D721Med (cell line): ENCODE results near the gene STMP1.

Experiments used
- DNase-seq: peaks from one replicate; pipeline ENCODE4 v3.0.0; 2011; ENCODE audit warnings: low spot score; ENCODE audit not compliant: insufficient read length
- FAIRE-seq: peaks from 2 replicates; lab custom pipeline; 2011; peaks lifted over from hg19 to GRCh38; lab: Jason Lieb, UNC
- CTCF ChIP-seq: IDR thresholded peaks from 2 replicates; pipeline ENCODE4 v1.5.1; 2012; ENCODE audit warnings: mild to moderate bottlenecking, control low read depth; ENCODE audit not compliant: insufficient read depth; ENCODE audit errors: missing control alignments

The STMP1 gene

DNA sequence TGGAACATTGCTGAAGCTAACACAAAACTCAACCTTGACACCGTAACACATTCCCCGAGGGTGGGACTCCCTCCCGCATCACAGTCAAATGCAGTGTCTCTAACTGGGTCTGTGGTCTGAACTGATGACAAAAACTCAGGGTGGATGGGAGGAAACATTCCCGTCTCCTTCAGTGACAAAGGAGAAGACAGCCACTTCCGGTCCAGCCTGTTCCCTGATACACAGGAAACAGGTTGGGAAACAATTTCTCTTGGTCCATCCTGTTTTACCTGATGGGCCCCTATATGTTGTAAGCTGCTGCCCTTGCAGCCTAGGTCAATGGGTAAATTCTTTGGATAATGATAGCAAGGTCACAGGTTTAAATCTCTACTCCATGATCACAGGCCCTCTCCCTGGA is 45.3 kb downstream of the STMP1 start:
- no peak for FAIRE-seq
- no peak for TF ChIP-seq CTCF
- no peak for DNase-seq

GRCh38 chr7:135708041-135708440 is 45.7 kb downstream of the STMP1 start:
- TF ChIP-seq CTCF, result no peak
- DNase-seq, result no peak
- FAIRE-seq, result no peak

DNA sequence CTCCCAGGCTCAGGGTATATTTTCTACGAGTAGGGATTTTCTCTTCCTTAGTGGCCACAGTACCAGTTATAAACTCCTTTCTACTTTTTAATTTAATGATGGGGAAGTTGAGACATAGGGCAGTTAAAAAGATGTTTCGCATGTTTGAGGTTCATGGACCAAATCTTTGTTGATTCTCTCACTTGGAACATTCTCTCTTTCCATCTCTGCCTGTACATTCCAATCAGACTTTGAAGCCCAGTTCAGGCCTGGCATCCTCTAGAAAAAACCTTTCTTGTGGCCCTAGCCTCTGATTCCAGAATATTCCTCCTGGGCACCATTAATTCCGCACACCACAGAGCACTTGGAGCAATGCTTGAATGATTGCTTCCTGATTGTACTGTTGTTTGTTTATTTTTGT is 47.2 kb downstream of the STMP1 start:
- DNase-seq (no peak), FAIRE-seq (no peak)
- no peak for TF ChIP-seq CTCF

DNA sequence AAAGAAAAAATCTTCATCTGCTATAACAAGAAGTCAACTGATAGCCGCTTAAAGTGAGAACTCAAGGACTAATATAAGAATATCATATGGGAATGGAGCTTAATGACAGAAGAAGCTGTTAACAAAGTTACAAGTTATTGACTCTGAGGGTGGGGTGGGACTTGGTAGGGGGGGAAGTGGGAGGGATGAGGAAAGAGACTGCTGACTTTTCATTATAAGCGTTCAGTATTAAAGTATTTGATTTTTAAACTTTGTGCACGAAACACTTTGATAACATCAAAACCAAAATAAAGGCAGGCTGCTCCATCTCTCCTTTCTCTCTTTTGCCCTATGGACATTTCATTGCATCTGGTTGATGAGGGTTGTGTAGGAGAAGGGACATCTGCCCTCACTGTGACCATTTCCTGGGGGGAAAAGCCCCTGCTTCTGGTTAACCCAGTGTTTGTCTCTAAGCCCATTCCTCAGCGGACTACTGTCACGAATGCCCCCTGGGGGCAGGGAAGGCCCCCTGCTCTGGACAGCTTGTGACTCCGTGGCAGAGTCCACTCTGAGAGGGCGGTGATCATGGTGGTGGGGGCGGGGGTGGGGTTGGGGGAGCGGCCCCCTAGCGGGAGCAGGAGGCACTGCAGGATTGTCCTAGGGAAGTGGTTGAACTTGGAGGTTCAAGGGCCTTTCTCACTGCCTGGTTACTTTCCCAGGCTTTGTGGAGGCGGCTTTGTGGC is 48.3 kb downstream of the STMP1 start:
- DNase-seq (no peak), FAIRE-seq (no peak)
- peak; percentile 34 for TF ChIP-seq CTCF

GRCh38 chr7:135711139-135711469 is 48.8 kb downstream of the STMP1 start:
- FAIRE-seq, result no peak
- TF ChIP-seq CTCF, result no peak
- DNase-seq, result no peak

DNA sequence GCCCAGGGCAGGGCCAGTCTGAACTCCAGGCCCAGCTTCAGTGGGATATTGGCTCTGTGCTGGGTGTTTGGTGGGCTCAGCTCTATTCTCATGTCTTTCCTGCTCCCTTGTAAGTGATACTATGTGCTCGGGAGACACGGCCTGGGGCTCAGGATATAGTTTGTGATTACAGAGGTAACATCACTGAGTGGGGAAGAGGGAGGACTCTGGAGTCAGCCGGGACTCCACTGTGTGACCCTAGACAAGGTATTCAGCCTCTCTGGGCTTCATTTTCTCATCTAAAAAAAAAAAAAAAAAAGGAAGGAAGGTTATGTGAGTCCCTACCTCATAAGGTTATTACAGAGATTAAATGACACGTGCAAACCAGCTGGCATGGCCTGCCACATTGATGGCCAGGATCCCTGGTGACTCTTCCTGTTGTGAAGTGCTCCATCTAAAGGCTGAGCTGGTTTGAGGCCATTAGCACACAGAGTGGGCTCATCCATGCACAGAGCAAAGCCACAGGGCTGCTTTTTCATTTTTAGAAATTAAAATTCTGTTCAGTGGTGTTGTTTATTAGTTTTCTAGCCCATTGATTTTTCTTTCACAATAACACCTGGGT is 50.0 kb downstream of the STMP1 start:
- DNase-seq (no peak), FAIRE-seq (no peak)
- TF ChIP-seq CTCF, result peak; percentile 27

DNA sequence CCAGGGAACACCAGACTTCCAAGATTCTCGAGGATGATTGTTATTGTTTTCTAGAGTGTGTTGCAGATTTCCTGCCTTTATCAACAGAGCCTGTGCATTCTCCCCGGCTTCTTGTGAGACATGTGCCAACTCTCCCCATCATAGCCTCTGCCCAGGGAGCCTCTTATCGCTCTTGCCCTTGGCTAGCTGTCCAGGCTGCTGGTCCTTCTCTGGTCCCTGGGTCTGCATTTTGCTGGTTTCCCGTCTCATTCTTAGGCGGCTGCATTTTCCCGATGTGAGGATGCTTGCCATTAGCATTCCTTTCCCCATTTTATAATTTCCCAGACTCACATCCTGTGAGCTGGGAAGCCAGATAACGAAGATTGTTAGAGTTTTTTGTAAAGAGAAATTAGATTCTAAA is 50.5 kb downstream of the STMP1 start:
- TF ChIP-seq CTCF, result no peak
- DNase-seq (no peak), FAIRE-seq (no peak)
